GM18868 (cell line): ENCODE measurements around the gene PTPRJ.
A peak's percentile ranks its signal among the peaks of the same experiment; 100 is the strongest.

Experiments used
- ATAC-seq: cut with Tn5 transposase; IDR thresholded peaks from one replicate; pipeline ENCODE4 v1.9.1; 2021; ENCODE audit warnings: mild to moderate bottlenecking, moderate library complexity; ENCODE audit not compliant: unreplicated experiment

The PTPRJ gene

DNA sequence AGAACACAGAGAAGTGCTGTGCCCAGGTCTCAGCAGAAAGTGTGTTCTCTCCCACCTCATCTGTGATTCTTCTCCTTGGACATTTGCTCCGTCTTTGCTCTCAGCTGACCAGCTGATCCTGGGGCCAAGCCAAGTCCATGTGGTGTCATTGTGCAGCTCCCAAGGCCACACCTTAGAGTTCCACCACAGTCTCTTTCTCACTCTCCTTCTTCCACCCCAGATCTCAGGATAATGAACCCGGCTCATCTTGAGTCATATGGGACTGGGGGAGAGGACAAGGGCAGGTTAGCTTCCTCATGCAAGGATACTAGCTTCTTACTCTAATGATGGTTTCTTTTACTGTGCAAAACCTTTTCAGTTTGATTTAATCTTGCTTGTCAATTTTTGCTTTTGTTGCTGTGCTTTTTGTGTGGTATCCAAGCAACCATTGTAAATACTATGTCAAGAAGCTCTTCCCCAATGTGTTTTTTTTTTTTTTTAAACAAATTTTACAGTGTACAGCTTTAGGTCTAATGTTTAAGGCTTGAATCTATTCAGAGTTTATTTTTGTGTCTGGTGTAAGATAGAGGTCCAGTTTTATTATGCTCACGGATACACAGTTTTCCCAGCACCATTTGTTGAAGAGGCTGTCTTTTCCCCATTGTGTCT, 161.2 kb downstream of the PTPRJ start:
- no peak for ATAC-seq

DNA sequence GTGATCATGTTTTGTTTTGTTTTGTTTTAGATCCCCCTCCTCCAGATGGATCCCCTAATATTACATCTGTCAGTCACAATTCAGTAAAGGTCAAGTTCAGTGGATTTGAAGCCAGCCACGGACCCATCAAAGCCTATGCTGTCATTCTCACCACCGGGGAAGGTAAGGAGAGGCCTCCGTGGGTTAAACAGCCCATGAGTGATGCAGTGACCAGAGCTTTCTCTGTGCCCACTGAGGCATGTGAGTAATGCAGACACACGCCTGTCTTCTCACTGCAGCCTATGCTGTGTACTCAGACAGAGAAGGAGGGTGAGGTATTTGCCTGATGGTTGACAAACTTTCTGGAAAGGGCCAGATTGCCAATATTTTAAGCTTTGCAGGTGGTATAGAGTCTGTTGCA, 162.5 kb downstream of the PTPRJ start:
- ATAC-seq = no peak

DNA sequence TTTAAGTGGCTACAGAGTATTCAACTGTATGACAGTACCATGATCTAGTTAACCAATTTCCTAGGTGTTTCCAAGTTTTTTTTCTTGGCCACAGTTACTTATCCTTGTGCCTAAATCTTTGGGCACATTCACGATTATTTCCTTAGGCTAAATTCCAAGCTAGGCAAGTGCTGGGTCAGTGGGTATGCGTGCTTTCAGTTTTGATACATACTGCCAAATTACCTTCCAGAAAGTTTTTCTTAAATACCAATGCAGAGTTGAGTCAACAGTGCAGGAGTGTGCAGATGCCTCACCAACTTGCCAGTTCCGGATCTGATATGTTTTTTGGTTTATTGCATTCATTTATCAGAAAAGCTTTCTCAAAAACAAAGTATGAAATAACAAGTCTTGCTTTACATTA, 168.4 kb downstream of the PTPRJ start:
- no peak for ATAC-seq

DNA sequence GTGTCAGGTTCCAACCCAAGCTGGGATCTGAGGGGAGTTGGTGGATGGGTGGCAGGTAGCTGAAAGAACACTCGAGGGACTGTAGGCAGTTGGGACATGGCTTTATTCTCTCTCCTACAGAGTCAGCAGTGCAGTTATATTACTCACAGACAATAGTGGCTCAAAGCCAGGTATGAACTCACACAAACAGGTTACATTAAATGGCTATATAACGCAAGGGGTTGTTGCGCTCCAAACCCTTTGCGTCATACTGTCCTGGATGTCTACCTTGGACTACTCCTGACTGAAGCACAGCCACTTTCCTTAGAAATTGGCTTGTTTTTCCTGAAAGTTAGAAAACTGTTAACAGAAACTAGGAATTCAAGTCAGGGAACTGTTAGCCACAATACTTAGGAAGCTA, 169.9 kb downstream of the PTPRJ start:
- ATAC-seq = no peak

DNA sequence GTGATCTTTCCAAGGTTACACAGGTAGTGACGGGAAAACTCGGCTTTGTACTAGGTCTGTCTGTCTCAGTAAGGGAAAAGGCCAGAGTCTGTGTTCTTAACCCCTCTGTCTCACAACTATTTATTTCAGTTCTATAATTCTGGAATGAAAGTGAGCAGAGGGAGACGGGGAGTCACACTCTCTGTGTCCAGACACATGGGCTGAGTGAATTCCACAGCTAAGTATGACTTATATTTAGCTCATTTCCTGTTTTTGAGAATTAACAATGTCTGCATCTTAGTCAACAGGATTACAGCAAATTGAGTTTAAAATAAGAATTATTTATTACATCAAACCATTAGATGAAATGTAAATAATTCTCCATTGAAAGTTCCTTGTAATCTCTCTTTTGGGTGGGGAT, 173.8 kb downstream of the PTPRJ start:
- no peak for ATAC-seq

DNA sequence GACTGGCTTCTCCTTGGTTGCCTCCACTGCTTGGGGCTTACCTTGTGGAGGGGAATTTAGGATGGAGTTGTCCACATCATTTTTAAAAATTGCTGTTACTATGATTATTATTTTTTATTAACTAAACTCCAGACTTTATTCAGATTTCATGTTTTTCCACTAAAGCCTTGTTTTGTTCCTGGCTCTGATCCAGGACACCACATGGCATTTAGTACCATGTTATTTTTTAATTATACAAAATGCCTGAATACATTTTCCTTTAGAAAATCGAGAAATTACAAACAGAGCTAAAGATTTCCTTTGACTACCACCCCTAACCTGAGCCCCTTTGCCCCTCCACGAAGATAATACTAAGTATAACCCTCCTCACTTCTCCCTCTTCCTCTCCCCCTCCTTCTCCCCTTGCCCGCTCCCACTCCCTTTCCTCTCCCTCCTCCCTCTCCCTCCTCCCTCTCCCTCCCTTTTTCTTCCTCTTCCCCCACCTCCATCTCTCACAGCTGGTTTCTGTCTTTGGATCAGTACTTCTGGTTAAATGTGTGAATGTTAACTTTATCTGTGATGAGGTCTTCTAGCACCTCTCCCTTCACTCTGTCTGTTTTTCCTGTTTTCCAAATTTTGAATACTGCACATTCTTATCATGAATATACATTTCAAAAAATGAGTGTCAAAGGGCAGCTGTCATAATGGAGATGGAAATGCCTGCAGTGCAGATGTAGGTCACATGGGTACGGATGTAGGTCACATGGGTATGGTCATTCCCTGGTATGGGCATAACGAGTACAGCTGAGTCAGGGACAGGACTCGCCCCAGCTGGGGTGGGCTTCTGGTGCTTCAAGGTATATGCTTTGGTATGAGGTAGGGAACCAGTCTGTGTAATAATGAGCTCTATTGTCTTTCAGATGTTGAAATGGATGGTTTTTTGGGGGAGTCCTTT, 181.9 kb downstream of the PTPRJ start:
- ATAC-seq = no peak

DNA sequence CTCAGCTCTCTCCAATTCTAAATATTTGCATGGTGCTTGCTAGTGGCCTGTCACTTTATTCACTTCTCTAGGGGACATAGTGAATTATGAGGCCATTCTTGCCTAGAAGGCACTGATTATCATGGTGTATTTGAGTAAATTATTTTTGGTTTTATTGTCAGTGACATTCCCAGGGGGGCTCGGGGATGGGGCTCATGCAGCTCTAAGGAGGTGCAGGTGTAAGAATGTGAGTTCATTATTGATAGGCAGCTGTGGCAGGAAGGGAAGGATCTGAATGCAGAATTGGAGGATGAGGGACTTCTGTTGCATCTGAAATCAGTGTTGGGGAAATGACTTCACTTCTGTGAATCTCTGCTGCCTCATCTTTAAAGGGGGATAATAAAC, 182.5 kb downstream of the PTPRJ start:
- ATAC-seq = no peak

DNA sequence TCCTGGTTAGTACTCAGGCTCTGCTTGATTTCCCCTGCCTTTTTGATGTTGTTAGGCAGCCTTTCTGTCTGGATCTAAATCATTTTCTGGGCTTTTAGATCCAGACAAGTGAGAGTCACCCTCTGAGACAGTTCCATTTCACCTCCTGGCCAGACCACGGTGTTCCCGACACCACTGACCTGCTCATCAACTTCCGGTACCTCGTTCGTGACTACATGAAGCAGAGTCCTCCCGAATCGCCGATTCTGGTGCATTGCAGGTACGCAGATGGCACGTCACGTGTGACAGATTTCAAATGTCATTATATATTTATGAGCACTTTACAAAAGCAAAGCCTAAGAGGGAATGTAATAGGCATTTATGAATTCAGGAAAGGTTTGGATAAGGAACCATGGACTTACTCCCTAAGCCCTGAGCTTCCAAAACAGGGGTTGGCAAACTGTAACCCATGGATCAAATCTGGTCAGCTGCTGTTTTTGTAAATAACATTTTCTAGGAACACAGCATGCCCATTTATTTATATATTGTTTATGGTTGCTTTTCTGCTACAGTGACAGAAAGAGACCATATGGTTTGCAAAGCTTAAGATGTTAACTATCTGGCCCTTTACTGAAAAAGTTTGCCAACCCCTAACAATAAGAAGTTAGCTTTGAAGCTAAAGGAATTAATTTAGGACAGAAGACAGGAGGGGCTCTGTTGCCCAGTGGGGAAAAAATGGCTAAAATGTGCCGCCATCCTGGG, 183.2 kb downstream of the PTPRJ start:
- ATAC-seq = no peak

DNA sequence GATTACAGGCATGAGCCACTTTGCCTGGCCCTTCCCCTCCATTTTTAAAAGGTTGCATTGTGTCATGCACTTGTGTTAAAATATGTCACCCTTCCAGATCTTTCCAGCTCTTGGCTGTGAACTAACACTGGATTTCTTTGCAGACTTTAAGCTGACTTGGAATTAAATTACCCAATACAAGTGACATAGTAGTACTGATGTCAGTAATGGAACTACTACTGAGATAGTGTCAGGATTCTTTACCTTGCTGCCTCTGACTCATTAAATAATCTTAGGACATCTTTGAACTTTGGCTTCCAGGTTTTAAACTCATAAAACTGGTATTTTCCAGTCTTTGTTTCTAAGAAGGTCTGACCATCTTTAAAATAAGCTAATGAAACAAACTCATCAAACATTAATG, 184.5 kb downstream of the PTPRJ start:
- no peak for ATAC-seq

DNA sequence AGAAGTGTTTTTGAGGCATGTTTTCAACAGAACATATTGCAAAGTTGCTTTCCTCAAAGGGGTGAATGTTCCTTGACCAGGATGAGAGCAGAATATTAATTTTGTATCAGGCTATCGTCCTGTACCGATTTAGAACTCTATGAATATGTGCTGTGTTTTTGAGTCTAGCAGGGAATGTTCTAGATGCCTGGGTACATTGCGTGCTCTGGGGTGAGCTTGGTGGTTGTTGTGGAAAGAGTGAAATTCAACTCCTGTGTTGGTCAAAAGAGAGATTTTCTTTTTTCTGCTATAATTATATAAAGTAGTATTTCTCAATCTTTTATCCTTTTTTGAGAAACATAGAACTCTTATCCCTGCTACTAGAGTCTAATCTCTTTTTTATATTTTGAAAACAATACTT, 185.1 kb downstream of the PTPRJ start:
- ATAC-seq = no peak

DNA sequence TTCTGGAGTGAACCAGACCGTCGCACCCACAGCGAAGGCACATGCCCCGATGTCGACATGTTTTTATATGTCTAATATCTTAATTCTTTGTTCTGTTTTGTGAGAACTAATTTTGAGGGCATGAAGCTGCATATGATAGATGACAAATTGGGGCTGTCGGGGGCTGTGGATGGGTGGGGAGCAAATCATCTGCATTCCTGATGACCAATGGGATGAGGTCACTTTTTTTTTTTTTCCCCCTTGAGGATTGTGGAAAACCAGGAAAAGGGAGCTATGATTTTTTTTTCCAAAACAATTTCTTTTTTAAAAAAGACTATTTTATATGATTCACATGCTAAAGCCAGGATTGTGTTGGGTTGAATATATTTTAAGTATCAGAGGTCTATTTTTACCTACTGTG, 187.0 kb downstream of the PTPRJ start:
- no peak for ATAC-seq

DNA sequence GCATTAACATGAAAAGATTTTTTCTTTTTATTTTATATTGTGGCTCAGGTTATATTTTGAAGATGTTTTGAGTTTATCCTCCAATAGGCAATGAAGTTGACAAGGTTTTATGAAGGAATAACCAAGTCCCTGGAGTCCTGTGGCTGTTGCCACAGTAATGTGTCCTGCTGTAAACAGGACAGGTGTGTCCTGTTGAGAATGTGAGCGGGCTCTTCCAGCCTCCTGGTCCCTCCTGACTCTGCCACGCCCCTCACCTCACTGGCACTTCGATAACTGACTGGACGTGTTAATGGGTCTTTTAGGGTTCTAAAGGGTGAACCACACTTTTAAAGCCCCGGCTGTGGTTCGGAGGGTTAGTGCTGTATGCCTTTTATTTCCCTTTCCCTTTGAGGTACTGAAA, 188.5 kb downstream of the PTPRJ start:
- ATAC-seq = no peak

DNA sequence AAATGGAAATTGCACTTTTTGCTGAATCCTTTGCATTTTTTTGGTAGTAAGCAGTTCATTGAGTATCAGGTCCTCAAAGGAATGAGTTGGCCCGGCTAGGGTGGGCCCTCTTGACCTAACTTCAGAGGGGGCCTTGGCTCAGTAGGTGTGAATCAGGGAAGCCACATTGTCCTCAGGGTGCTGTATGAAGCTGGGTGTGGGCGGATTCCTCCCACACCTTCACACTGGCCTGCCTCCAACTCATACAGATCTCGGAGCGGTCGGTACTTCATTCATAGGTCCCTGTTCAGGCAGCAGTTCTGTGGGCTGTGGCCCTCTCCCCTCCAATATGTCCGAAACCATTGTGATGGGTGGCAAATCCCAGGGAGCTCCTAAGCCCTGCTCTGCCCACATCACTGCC, 188.9 kb downstream of the PTPRJ start:
- no peak for ATAC-seq

DNA sequence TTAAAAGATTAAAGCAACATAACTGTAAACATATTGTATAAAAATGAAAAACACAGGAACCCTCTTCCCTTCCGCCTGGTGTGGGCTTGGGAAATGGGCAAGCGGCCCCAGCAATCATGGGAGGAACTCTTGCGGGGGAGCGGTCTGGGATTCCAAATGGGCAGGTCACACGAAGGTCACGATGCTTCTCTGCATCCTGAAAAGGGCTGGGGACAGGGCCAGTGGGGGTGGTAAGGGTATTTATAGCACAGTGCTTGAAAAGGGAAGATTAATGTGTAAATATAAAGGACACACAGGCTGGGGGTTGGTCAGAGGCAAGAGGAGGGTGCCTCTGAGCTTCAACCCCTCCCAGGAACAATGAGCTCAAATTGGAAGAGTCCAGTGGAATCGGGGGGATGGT, 189.4 kb downstream of the PTPRJ start:
- no peak for ATAC-seq

DNA sequence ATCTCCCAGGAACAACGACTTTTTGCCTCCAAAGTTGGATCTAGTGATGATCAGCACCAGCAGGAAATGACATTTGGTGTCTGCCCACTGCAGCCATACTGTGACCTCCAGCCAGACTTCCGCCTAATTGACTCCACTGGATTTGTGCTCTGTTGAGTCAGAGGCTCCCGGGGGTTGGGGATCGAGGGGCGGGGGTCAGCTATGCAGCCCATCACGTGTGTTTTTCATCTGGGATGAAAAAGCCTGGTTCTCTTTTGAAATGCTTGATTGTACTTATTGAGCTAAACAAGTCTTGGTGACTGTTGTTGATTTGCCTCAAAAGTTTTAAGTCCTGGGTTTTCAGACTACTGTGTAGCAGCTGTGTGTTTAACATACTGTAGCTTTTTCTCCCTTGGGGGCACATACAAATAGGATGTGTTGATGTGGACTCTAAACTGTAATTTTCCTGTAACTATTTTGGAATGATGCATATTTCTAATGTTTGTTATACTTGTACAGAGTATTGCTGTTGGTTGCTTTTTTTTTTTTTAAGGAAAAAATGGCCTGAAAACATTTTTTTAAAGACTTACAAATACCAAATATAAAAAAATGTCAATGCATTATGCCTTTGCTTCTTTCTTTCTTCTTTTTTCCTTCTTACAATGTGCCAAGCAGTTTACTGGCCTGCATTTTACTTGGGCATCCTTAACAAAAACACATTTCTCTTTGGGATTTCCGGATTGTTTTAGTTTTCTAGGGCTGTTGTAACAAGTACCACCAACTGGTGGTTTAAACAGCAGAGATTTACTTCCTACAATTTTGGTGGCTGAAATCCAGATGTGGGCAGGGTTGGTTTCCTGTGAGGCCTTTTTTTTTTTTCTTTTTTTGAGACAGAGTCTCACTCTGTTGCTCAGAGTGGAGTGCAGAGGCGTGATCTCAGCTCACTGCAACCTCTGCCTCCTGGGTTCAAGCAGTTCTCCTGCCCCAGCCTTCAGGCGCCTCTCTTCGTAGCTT, 190.2 kb downstream of the PTPRJ start:
- ATAC-seq = peak; percentile 38

DNA sequence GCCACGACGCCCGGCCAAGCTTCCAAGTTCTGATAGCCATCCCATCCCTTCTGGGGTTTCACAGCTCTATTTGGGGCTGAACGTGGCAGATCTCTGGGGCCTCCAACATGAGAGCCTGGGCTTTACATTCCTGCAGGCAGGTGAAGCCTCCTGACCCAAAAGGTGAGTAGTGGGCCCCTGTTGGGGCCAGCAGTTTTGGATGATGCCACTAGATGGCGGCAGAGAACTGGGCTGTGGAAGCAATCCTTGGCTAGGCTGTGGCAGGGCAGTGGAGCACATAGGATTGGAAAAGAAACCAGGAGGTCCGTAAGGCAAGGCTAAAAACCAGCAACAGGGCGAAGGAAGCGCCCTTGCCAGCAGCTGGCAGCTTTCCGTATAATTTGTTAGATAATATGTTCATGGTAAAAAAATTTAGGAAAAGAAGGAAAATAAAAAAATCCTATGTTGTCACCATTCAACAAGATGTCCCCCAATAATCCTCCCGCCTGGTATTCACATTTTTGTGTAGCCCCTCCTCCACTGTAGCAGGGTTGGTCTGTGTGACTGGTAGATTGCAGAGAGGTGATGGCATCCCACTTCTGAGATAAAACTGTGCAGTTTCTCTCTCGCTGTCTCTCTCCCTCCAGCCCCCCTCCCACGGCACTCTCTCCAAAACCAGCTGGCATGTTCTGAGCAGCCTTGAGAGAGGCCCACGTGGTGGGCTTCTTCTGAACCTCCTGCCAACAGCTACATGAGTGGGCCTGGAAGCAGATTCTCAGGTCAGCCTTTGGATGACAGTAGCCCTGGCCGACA, 192.7 kb downstream of the PTPRJ start:
- peak; percentile 81 for ATAC-seq

DNA sequence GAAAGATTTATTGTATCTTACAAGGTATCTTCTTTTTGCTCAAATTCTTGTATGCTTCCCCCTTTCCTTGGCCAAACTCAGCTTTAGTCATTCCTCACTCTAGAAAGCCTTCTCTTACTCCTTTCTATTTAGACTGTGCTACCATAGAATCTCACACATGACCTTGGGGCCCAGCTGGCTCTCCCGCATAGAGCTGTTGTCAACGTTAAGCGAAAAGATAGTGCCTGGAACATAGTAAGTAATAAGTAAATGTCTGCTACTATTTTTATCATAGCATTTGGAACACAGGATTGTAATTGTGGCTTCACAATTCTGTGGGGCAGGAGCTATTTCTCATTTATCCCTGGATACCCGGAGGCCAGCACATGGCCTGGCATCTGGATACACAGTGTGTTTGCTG, 197.3 kb downstream of the PTPRJ start:
- ATAC-seq = no peak

DNA sequence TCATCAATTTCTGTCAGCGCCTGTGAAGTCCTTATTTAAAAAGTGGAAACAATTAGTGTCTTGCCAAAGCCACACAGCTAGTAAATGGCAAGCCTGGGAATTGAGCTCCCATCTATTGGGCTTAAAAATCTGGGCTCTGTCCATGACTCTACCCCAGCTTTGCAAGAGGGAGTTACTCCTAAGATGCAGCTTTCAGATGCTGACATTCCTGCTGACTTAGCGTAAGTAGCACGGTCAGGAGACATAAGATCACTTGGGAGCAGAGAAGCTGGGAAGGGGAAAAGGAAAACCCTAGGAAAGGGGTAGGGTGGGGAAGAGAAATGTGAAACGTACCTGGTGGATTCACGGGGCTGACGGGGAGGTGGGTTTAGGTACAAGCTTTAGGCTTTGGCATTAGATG, 200.3 kb downstream of the PTPRJ start:
- ATAC-seq = no peak

DNA sequence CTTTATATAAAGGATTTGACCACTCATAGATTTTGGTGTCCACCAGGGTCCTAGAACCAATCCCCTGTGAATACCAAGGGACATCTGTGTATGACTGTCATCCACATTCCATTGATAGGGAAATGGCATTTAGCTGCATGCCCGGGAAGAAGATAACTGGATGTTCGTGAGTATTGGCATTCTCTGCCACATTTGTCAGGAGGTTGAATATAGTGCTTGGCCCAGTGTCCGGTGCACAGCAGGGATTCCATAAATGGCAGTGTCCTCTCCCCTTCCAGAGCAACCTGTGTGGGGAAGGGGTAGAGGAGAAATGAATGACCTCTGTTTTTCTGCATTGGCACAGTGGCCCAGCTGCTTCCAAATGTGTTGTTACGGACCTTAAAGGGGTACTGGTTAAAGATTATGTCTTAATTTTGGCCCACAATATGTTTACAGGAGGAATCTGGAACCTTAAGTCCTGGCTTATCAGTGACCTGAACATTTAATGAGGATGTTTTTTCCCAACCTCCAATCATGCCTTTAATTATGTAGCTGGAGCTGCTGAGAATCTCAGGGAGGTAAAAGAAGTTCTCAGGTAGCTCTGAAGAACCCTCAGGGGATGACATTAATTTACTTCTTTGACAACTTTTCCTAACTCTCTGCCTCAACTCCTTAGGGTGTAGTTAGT, 202.6 kb downstream of the PTPRJ start:
- no peak for ATAC-seq
